ENCODE results near the gene LIMK1. TPM values are rescaled to one million over a fixed set of nuclear protein-coding genes. Genes with fewer than 3 reads are reported as not detected.

The LIMK1 gene
- total and polyA plus RNA-seq, 2 of the 4 experiments (the other 2 are of a cell fraction): 25.8 to 48.0 TPM

- Histone ChIP-seq H3K4ac (ENCODE audit: low read depth, low read length) (no peak overlapping the region), H3K4me2 (ENCODE audit: low read depth, low read length) (no peak overlapping the region), H3K4me1 (ENCODE audit: control insufficient read depth, insufficient read depth, low read length) (peaks cover 3% of the 10 kb centered on the region; the same call in 1 of the 2 replicates), H4K8ac (ENCODE audit: low read depth in 2 of 2, low read length in 2 of 2) (no peak overlapping the region), H3K56ac (ENCODE audit: extremely low read depth, insufficient read depth, low read length) (no peak overlapping the region), H3K27me3 (ENCODE audit: control insufficient read depth, insufficient read depth, low read length) (no peaks in the 10 kb centered on the region), H2BK5ac (ENCODE audit: low read depth, low read length, poor library complexity, severe bottlenecking) (no peak overlapping the region), H2AK5ac (ENCODE audit: low read depth, low read length) (no peak overlapping the region), H3K36me3 (ENCODE audit: control insufficient read depth, insufficient read depth, low read length) (no peaks in the 10 kb centered on the region), H2BK120ac (ENCODE audit: low read depth, low read length) (no peak overlapping the region), H2AFZ (replicated peaks; ENCODE audit: low read length, poor library complexity) (no peak overlapping the region), H4K91ac (ENCODE audit: insufficient read depth, low read depth, low read length) (no peak overlapping the region), H3K4me3 (ENCODE audit: insufficient read depth, low read depth, low read length) (no peak overlapping the region), H3K23ac (ENCODE audit: low read depth, low read length) (no peak overlapping the region), H3K9ac (ENCODE audit: low read depth, low read length) (no peak overlapping the region), H3K79me1 (ENCODE audit: low read depth in 1 of 2, low read length in 2 of 2) (no peaks in the 10 kb centered on the region), H4K5ac (ENCODE audit: low read depth, low read length) (no peak overlapping the region), H3K9me1 (ENCODE audit: insufficient read depth, low read length) (0 out of 2 replicates have a peak, but pooled peaks cover 2% of the 10 kb centered on the region), H2BK15ac (ENCODE audit: low read depth, low read length) (no peak overlapping the region), H3K18ac (ENCODE audit: low read depth, low read length) (no peak overlapping the region), H3K27ac (ENCODE audit: insufficient read depth, low read length) (no peak overlapping the region), H2AK9ac (replicated peaks; ENCODE audit: low read depth, low read length, poor library complexity) (no peak overlapping the region), H4K20me1 (ENCODE audit: insufficient read depth, low read length) (no peaks in the 10 kb centered on the region), H3K9me3 (ENCODE audit: control insufficient read depth, insufficient read depth, low read length) (no peaks in the 10 kb centered on the region), H3K14ac (replicated peaks; ENCODE audit: low read depth, low read length) (no peak overlapping the region), H2BK20ac (ENCODE audit: low read depth, low read length) (no peak overlapping the region)
- in situ Hi-C loops (cut with MboI; ENCODE audit: low sequenced_read_pairs): no loop called here
- dilution Hi-C loops (cut with HindIII; ENCODE audit: low sequenced_read_pairs, unreplicated experiment): no loop called here
- 60% methylated on average over 1 of the region's 12 CpGs; no CpG with 5 or more reads in 1 of the 2 experiments for WGBS, 2 experiments (ENCODE audit: extremely low coverage in 2 of 2, insufficient read length in 1 of 2)
- DNase-seq (no peak), ATAC-seq (ENCODE audit: low read depth) (no peak)
- ChIA-PET CTCF (no interaction called here), POLR2A (ENCODE audit: unreplicated experiment) (no interaction called here)
- intact Hi-C loops (cut with micrococcal nuclease): no loop called here
- no TSS peak for BruUV-seq (replicated peaks)
- no peak for TF ChIP-seq USF2 (IDR thresholded peaks at IDR 0.05; ENCODE audit: low read depth, low read length)
- no peak for TF ChIP-seq NFE2L2 (IDR thresholded peaks at IDR 0.05; ENCODE audit: low read depth, low read length)
- no peak for TF ChIP-seq RAD21 (IDR thresholded peaks at IDR 0.05; ENCODE audit: low read length)
- TF ChIP-seq ELK1 (IDR thresholded peaks at IDR 0.05; ENCODE audit: borderline replicate concordance, low read depth, low read length): no peak
- TF ChIP-seq BHLHE40 (IDR thresholded peaks at IDR 0.05; ENCODE audit: low read depth, low read length): no peak
- TF ChIP-seq SMC3 (IDR thresholded peaks at IDR 0.05; ENCODE audit: low read depth, low read length): no peak
- no peak for TF ChIP-seq CEBPB (IDR thresholded peaks at IDR 0.05; ENCODE audit: low read depth, low read length)
- TF ChIP-seq RCOR1 (IDR thresholded peaks at IDR 0.05; ENCODE audit: insufficient replicate concordance, low read length): no peak
- TF ChIP-seq FOS (IDR thresholded peaks at IDR 0.05; ENCODE audit: low read depth, low read length): no peak
- no peak for TF ChIP-seq CTCF (conservative IDR thresholded peaks at IDR 0.05; ENCODE audit: low read depth, low read length)
- TF ChIP-seq CHD1 (IDR thresholded peaks at IDR 0.05; ENCODE audit: low read depth, low read length): no peak
- no peak for TF ChIP-seq MAFK (IDR thresholded peaks at IDR 0.05; ENCODE audit: low read depth, low read length)
Measured at GRCh38 chr7:74138334-74138867, 54.8 kb downstream of the LIMK1 start.

Measured in IMR-90 (cell line).